GM19463 (cell line): ENCODE measurements around the gene ZNF583.

Experiments used
- ATAC-seq: cut with Tn5 transposase; IDR thresholded peaks from one replicate; pipeline ENCODE4 v1.9.1; 2021; ENCODE audit warnings: mild to moderate bottlenecking, moderate library complexity; ENCODE audit not compliant: unreplicated experiment

ZNF583 gene

GRCh38 chr19:56441206-56441792 lies 37.2 kb downstream of the ZNF583 start:
- ATAC-seq: no peak

DNA sequence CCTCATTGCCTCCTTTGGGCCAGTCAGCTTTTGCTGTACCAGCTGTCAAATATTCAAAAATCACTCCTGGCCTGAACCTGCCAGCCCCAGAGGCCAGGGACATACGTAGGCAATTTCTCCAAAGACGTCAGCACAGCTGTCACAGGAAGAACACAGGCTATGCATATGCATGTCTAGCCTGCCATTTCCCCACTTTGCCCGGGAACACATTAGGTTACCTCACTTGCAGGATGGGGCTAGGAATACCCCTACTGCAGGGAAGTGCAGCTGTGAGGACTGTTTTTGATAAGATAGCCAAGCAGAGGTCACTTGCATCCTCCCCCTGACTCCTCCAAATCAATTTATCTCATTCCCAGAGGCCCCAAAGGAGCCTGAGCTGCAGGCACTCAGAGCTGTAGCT lies 70.2 kb downstream of the ZNF583 start:
- no peak for ATAC-seq

DNA sequence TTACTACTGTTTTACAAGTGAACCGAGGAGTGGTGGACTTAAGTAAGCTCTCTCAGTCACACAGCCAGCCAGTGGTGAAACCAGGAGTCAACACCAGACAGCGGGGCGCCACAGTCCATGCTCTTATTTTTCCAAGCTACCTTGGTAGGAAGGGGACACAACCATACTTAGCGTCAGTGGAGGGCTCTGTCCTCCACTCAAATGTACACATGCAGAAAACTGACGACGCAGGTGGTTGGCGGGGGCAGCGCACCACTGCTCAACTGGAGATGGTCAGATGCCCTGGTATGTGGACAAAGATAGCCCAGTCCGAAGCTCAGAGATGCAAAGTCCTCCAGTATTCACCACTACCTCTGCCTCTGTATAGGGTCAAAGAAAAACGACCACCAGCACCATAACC lies 72.0 kb downstream of the ZNF583 start:
- ATAC-seq: no peak
